Measurements from ENCODE around the gene ZNF410. TPM values are rescaled to one million over a fixed set of nuclear protein-coding genes. Genes with fewer than 3 reads are reported as not detected.

ZNF410 gene
- total and polyA plus RNA-seq, 2 experiments from 2014 or later, result 42.1 to 70.4 TPM

GRCh38 chr14:73878436-73878835 is 8.2 kb upstream of the ZNF410 start:
- Histone ChIP-seq H3K4me1 (ENCODE audit: insufficient read depth) (no peaks in the 10 kb centered on the region), H3K9me2 (replicated peaks; ENCODE audit: insufficient read depth) (no peaks in the 10 kb centered on the region), H3K4me3 (no peak overlapping the region), H4K20me1 (ENCODE audit: insufficient read depth, poor library complexity, severe bottlenecking) (no peaks in the 10 kb centered on the region), H3K4me2 (no peak overlapping the region), H3K36me3 (replicated peaks; ENCODE audit: insufficient read depth, low read depth) (no peaks in the 10 kb centered on the region), H2AFZ (no peak overlapping the region), H3K9me3 (ENCODE audit: low read depth) (no peaks in the 10 kb centered on the region), H3K79me2 (no peaks in the 10 kb centered on the region), H3K27me3 (no peaks in the 10 kb centered on the region), H3K27ac (no peak overlapping the region)
- TF ChIP-seq CTCF (IDR thresholded peaks at IDR 0.05; ENCODE audit: poor library complexity), result no peak
- TF ChIP-seq EZH2phosphoT487 (IDR thresholded peaks at IDR 0.05; ENCODE audit: low read depth, severe bottlenecking, unreplicated experiment), result no peak
- no peak for TF ChIP-seq EZH2 (IDR thresholded peaks at IDR 0.05; ENCODE audit: borderline replicate concordance)
- WGBS (ENCODE audit: low lambda C conversion rate, missing lambda C conversion rate), result 87% methylated on average over 6 of the region's 6 CpGs
- DNase-seq (ENCODE audit: low spot score), result no peak

- Histone ChIP-seq H3K79me2 (no peaks in the 10 kb centered on the region), H2AFZ (no peak overlapping the region), H3K36me3 (replicated peaks; ENCODE audit: insufficient read depth, low read depth) (no peaks in the 10 kb centered on the region), H4K20me1 (ENCODE audit: insufficient read depth, poor library complexity, severe bottlenecking) (no peaks in the 10 kb centered on the region), H3K27ac (no peak overlapping the region), H3K4me3 (no peak overlapping the region), H3K4me1 (ENCODE audit: insufficient read depth) (no peaks in the 10 kb centered on the region), H3K9me2 (replicated peaks; ENCODE audit: insufficient read depth) (no peaks in the 10 kb centered on the region), H3K9me3 (ENCODE audit: low read depth) (no peaks in the 10 kb centered on the region), H3K27me3 (no peaks in the 10 kb centered on the region), H3K4me2 (no peak overlapping the region)
- WGBS (ENCODE audit: low lambda C conversion rate, missing lambda C conversion rate), result 73% methylated on average over 1 of the region's 1 CpG
- TF ChIP-seq EZH2phosphoT487 (IDR thresholded peaks at IDR 0.05; ENCODE audit: low read depth, severe bottlenecking, unreplicated experiment) (no peak), CTCF (IDR thresholded peaks at IDR 0.05; ENCODE audit: poor library complexity) (no peak), EZH2 (IDR thresholded peaks at IDR 0.05; ENCODE audit: borderline replicate concordance) (no peak)
- DNase-seq (ENCODE audit: low spot score), result no peak
Measured at GRCh38 chr14:73879027-73879426, 7.6 kb upstream of the ZNF410 start.

- Histone ChIP-seq H3K27ac (no peak overlapping the region), H3K9me3 (ENCODE audit: low read depth) (no peaks in the 10 kb centered on the region), H3K79me2 (peaks cover 41% of the 10 kb centered on the region), H3K4me3 (no peak overlapping the region), H3K4me2 (no peak overlapping the region), H4K20me1 (ENCODE audit: insufficient read depth, poor library complexity, severe bottlenecking) (peaks cover 16% of the 10 kb centered on the region), H3K36me3 (replicated peaks; ENCODE audit: insufficient read depth, low read depth) (no peaks in the 10 kb centered on the region), H3K9me2 (replicated peaks; ENCODE audit: insufficient read depth) (no peaks in the 10 kb centered on the region), H3K4me1 (ENCODE audit: insufficient read depth) (peaks cover 16% of the 10 kb centered on the region), H2AFZ (no peak overlapping the region), H3K27me3 (no peaks in the 10 kb centered on the region)
- 76% methylated on average over 8 of the region's 8 CpGs for WGBS (ENCODE audit: low lambda C conversion rate, missing lambda C conversion rate)
- DNase-seq (ENCODE audit: low spot score), result no peak
- no peak for TF ChIP-seq EZH2phosphoT487 (IDR thresholded peaks at IDR 0.05; ENCODE audit: low read depth, severe bottlenecking, unreplicated experiment)
- TF ChIP-seq CTCF (IDR thresholded peaks at IDR 0.05; ENCODE audit: poor library complexity), result no peak
- no peak for TF ChIP-seq EZH2 (IDR thresholded peaks at IDR 0.05; ENCODE audit: borderline replicate concordance)
Measured at GRCh38 chr14:73884438-73885190, 2.0 kb upstream of the ZNF410 start.

Measured in hepatocyte (in vitro differentiated cells).